HepG2 (cell line): Measurements from ENCODE around the gene NDUFAF5. TPM values are rescaled to one million over a fixed set of nuclear protein-coding genes. Genes with fewer than 3 reads are reported as not detected.

Experiments
- ATAC-seq: fragments of 200-7000 bp; cut with Tn5 transposase; 3 replicates; pipeline ENCODE4 v1.9.1; 2020; ENCODE audit warnings: mild to moderate bottlenecking, moderate library complexity
- BruUV-seq: library from RNA; stranded (reverse); fragments of 400-500 nt; replicated peaks from 2 replicates; lab custom pipeline; 2021; lab: Mats Ljungman, UMichigan
- CTCF ChIA-PET: fragments of 300-600 bp; formaldehyde crosslinking; extraction: SDS; loops from one replicate; lab custom pipeline; 2021; ENCODE audit warnings: low total read pairs, inconsistent platforms, low intra/inter-chr PET ratio; lab: Yijun Ruan, JAX
- POLR2A ChIA-PET: fragments of 350-600 bp; sonication (Branson Sonifier 250); formaldehyde crosslinking; loops from one replicate; lab custom pipeline; 2020; ENCODE audit warnings: antibody characterized with exemption, inconsistent platforms; lab: Yijun Ruan, JAX
- DNase-seq: peaks from one replicate; pipeline ENCODE4 v3.0.0-alpha.2; 2015; ENCODE audit warnings: low spot score
- FAIRE-seq: peaks from 3 replicates; lab custom pipeline; 2011; peaks lifted over from hg19 to GRCh38; lab: Jason Lieb, UNC
- H2AFZ ChIP-seq: one replicate; pipeline ENCODE4 v1.6.1; 2011; ENCODE audit warnings: low read length, inconsistent platforms
- H3K27ac ChIP-seq: fragments of 300-600 bp; 3 replicates; pipeline ENCODE4 v1.8.0; 2011; ENCODE audit warnings: mixed run types, mild to moderate bottlenecking, mixed read lengths, low read length, inconsistent platforms; ENCODE audit not compliant: insufficient read depth; ENCODE audit errors: extremely low read length
- H3K27me3 ChIP-seq, 2 experiments: fragments of 200-600 bp in 1 of 2; 2 replicates in 1 of 2; 3 replicates in 1 of 2; pipeline versions ENCODE4 v1.6.0 to v1.8.0; 2011; ENCODE audit warnings: low read length in 2 of 2, mild to moderate bottlenecking in 2 of 2, moderate library complexity in 2 of 2, inconsistent platforms in 1 of 2; ENCODE audit not compliant: insufficient read depth in 2 of 2, control insufficient read depth in 1 of 2
- H3K36me3 ChIP-seq, 2 experiments: fragments of 200-600 bp in 1 of 2; replicated peaks in 1 of 2; 2 replicates in 1 of 2; 3 replicates in 1 of 2; pipeline versions ENCODE4 v1.5.1 to v1.8.0; 2011; ENCODE audit warnings: low read length in 2 of 2, inconsistent platforms in 1 of 2; ENCODE audit not compliant: insufficient read depth in 2 of 2, control insufficient read depth in 1 of 2
- H3K4me1 ChIP-seq: 2 replicates; pipeline ENCODE4 v1.5.1; 2012; ENCODE audit warnings: low read length, inconsistent platforms; ENCODE audit not compliant: insufficient read depth
- H3K4me2 ChIP-seq: 2 replicates; pipeline ENCODE4 v1.6.0; 2011; ENCODE audit warnings: low read depth, low read length, inconsistent platforms
- H3K4me3 ChIP-seq, 3 experiments: fragments of 200-600 bp in 1 of 3; sonication (generic), shearing (Covaris generic) in 1 of 3; replicated peaks in 1 of 3; 2 replicates each; pipeline ENCODE4 v1.5.1; 2011 to 2016; ENCODE audit warnings: low read length in 3 of 3, inconsistent platforms in 2 of 3, low read depth in 2 of 3, mild to moderate bottlenecking in 2 of 3, control low read depth in 1 of 3, mixed read lengths in 1 of 3; ENCODE audit not compliant: insufficient read depth in 1 of 3
- H3K79me2 ChIP-seq: one replicate; pipeline ENCODE4 v1.6.1; 2011; ENCODE audit warnings: low read length, inconsistent platforms; ENCODE audit not compliant: insufficient read depth
- H3K9ac ChIP-seq: 2 replicates; pipeline ENCODE4 v1.6.0; 2011; ENCODE audit warnings: mild to moderate bottlenecking, low read depth, low read length, inconsistent platforms; ENCODE audit not compliant: insufficient read depth
- H3K9me3 ChIP-seq: 2 replicates; pipeline ENCODE4 v1.5.1; 2012; ENCODE audit warnings: mild to moderate bottlenecking, low read length
- H4K20me1 ChIP-seq: 2 replicates; pipeline ENCODE4 v1.6.0; 2011; ENCODE audit warnings: inconsistent platforms, mild to moderate bottlenecking, low read length, moderate library complexity; ENCODE audit not compliant: insufficient read depth
- ADNP ChIP-seq: sonication (generic); formaldehyde crosslinking; IDR thresholded peaks from 2 replicates; pipeline ENCODE4 v1.4.0; 2020; ENCODE audit warnings: missing genetic modification reagents
- ARNT ChIP-seq: fragments of 450-650 bp; IDR thresholded peaks from 2 replicates; pipeline ENCODE4 v1.6.1; 2017
- ATAD3A ChIP-seq: sonication (generic); formaldehyde crosslinking; IDR thresholded peaks from 2 replicates; pipeline ENCODE4 v1.4.0; 2020; ENCODE audit warnings: missing genetic modification reagents
- ATM ChIP-seq: fragments of 450-650 bp; IDR thresholded peaks from 2 replicates; pipeline ENCODE4 v1.7.1; 2017; ENCODE audit warnings: mild to moderate bottlenecking, borderline replicate concordance
- BHLHE40 ChIP-seq: IDR thresholded peaks from 2 replicates; pipeline ENCODE4 v1.6.1; 2011; ENCODE audit warnings: low read length, improper control_type of control experiment
- CBX1 ChIP-seq: IDR thresholded peaks from one replicate; pipeline ENCODE4 v1.6.1; 2016; ENCODE audit warnings: antibody characterized with exemption, low read depth
- IKZF4 ChIP-seq: sonication (generic); formaldehyde crosslinking; IDR thresholded peaks from 2 replicates; pipeline ENCODE4 v1.5.1; 2020; ENCODE audit warnings: borderline replicate concordance, mild to moderate bottlenecking, low read depth, missing genetic modification reagents; ENCODE audit errors: not compliant biosample characterization
- PPARG ChIP-seq: conservative IDR thresholded peaks from 2 replicates; pipeline ENCODE4 v1.6.1; 2016; ENCODE audit warnings: missing biosample characterization, missing genetic modification reagents
- SOX6 ChIP-seq, 2 experiments: fragments of 450-650 bp in 1 of 2; sonication (generic) in 1 of 2; formaldehyde crosslinking in 1 of 2; IDR thresholded peaks; 2 replicates each; pipeline versions ENCODE4 v1.4.0 to v1.6.1; 2017 to 2020; ENCODE audit warnings: antibody characterized with exemption in 1 of 2, mild to moderate bottlenecking in 1 of 2, missing genetic modification reagents in 1 of 2
- STAG1 ChIP-seq: sonication (generic); formaldehyde crosslinking; IDR thresholded peaks from 2 replicates; pipeline ENCODE4 v1.4.0; 2020; ENCODE audit warnings: missing genetic modification reagents
- TP53 ChIP-seq: sonication (generic); formaldehyde crosslinking; conservative IDR thresholded peaks from 2 replicates; pipeline ENCODE4 v1.4.0; 2020; ENCODE audit warnings: missing genetic modification reagents
- ZNF20 ChIP-seq: sonication (generic); formaldehyde crosslinking; IDR thresholded peaks from 2 replicates; pipeline ENCODE4 v1.4.0; 2020; ENCODE audit warnings: mild to moderate bottlenecking, moderate library complexity, missing genetic modification reagents
- ZNF451 ChIP-seq: sonication (generic); formaldehyde crosslinking; IDR thresholded peaks from 2 replicates; pipeline ENCODE4 v1.5.0; 2020; ENCODE audit warnings: mild to moderate bottlenecking, missing genetic modification reagents
- ZNF572 ChIP-seq: sonication (generic); formaldehyde crosslinking; IDR thresholded peaks from 2 replicates; pipeline ENCODE4 v1.5.1; 2020; ENCODE audit warnings: mild to moderate bottlenecking, missing genetic modification reagents
- WGBS: methylation state at CpG from one replicate; pipeline ENCODE4 v1.1.6; 2017; ENCODE audit warnings: low lambda C conversion rate; 5-methylcytosine and 5-hydroxymethylcytosine counted together
- in situ Hi-C: cut with HindIII; loops from 2 replicates; pipeline ENCODE4 v1.10.0; 2017; ENCODE audit warnings: low pct_unique_long_range_greater_than_20kb; ENCODE audit not compliant: extremely low pct_ligation_motif_present
- intact Hi-C: fragments of 100-400 bp; cut with micrococcal nuclease; formaldehyde crosslinking; loops from one replicate; pipeline ENCODE4 v1.10.0; 2022; ENCODE audit not compliant: unreplicated experiment
- polyA plus RNA-seq, 8 experiments: library from polyadenylated mRNA; depleted of rRNA in 3 of 8; stranded (reverse) in 7 of 8; unstranded in 1 of 8; fragments of >200 nt; fragmentation: Illumina TruSeq in 4 of 8; extraction: Trizol in 4 of 8; gene quantifications; 2 replicates each; pipeline versions ENCODE4 v1.2.1 to v1.2.3, GENCODE V29; 2011 to 2016; ENCODE audit warnings: low read depth in 4 of 8, missing spikeins in 1 of 8, mixed read lengths in 1 of 8; ENCODE audit not compliant: insufficient read depth in 1 of 8
- total RNA-seq, 5 experiments: library from RNA; depleted of rRNA; stranded (reverse); fragments of >200 nt; fragmentation: Illumina TruSeq; extraction: Trizol; gene quantifications; 2 replicates each; pipeline ENCODE4 v1.2.3, GENCODE V29; 2016; ENCODE audit warnings: low read depth in 1 of 5
- TF ChIP-seq, protein P1 (sequence below): sonication (generic); formaldehyde crosslinking; IDR thresholded peaks from 2 replicates; pipeline ENCODE4 v1.5.0; 2020; ENCODE audit warnings: missing genetic modification reagents
- TF ChIP-seq, protein P2 (sequence below): sonication (generic); formaldehyde crosslinking; IDR thresholded peaks from 2 replicates; pipeline ENCODE4 v1.9.0; 2021; ENCODE audit warnings: missing genetic modification reagents, mild to moderate bottlenecking, borderline replicate concordance
- TF ChIP-seq, protein P3 (sequence below): sonication (generic); formaldehyde crosslinking; IDR thresholded peaks from 2 replicates; pipeline ENCODE4 v1.5.0; 2020; ENCODE audit warnings: mild to moderate bottlenecking, missing genetic modification reagents
- TF ChIP-seq, protein P4 (sequence below): sonication (generic); formaldehyde crosslinking; IDR thresholded peaks from 2 replicates; pipeline ENCODE4 v1.5.1; 2020; ENCODE audit warnings: missing genetic modification reagents, mild to moderate bottlenecking, borderline replicate concordance
- TF ChIP-seq, protein P5 (sequence below): sonication (generic); formaldehyde crosslinking; IDR thresholded peaks from 2 replicates; pipeline ENCODE4 v1.5.0; 2020; ENCODE audit warnings: mild to moderate bottlenecking, missing genetic modification reagents, moderate library complexity

Gene NDUFAF5
- total and polyA plus RNA-seq, 2 of the 13 experiments (the other 11 are each of a cell fraction or from before 2014, with no cell fraction given), result 23.1 to 66.7 TPM

DNA sequence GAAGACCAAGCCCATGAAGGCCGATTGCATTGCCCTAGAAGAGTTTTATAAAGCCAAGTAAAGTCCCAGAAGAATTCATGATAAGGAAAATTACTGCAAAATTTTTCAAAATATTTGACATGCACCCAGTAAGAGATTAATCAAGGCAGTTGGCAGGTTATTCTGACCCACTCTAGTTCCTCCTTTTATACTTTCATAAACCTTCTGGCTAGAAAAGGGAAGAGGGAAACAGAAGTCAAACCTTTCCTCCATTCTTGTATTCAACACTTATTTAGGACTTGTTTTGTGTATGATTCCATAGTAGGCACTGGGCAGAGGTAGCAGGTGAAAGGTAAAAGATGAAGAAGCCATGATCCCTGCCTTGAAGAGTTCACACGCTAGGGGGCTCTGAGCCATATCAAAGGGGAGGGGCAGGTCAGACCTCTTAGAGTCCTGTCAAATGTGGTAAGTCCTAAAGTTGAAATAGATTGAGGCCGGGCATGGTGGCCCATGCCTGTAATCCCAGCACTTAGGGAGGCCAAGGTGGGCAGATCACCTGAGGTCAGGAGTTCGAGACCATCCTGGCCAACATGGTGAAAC lies 85.4 kb downstream of the NDUFAF5 start:
- no peaks in the 10 kb centered on the region for H3K36me3 ChIP-seq
- intact Hi-C loops, result no loop called here
- no peaks in the 10 kb centered on the region for H3K79me2 ChIP-seq
- no peak overlapping the region for H3K9ac ChIP-seq
- H3K4me3 ChIP-seq, result no peak overlapping the region
- in situ Hi-C loops, result no loop called here
- peak; percentile 21 for DNase-seq
- ChIA-PET CTCF (no interaction called here), POLR2A (no interaction called here)
- H2AFZ ChIP-seq, result no peak overlapping the region
- 8% methylated on average over 4 of the region's 4 CpGs for WGBS
- peak; percentile 73 for ATAC-seq
- H3K27ac ChIP-seq, result no peak overlapping the region
- no peak for FAIRE-seq
- no TSS peak for BruUV-seq
- H3K27me3 ChIP-seq, result 0 out of 5 replicates have a peak, but pooled peaks cover 0 to 3% of the 10 kb centered on the region in 2 experiments
- H3K4me2 ChIP-seq, result no peak overlapping the region
- H3K9me3 ChIP-seq, result no peaks in the 10 kb centered on the region
- 0 out of 2 replicates have a peak, but pooled peaks cover 4% of the 10 kb centered on the region for H3K4me1 ChIP-seq
- no peaks in the 10 kb centered on the region for H4K20me1 ChIP-seq
- no peak for TF ChIP-seq ZNF451
- no peak for TF ChIP-seq BHLHE40
- no peak for TF ChIP-seq ARNT
- TF ChIP-seq, protein P1, sequence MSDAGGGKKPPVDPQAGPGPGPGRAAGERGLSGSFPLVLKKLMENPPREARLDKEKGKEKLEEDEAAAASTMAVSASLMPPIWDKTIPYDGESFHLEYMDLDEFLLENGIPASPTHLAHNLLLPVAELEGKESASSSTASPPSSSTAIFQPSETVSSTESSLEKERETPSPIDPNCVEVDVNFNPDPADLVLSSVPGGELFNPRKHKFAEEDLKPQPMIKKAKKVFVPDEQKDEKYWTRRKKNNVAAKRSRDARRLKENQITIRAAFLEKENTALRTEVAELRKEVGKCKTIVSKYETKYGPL (CRISPR knock-in tag), result no peak
- no peak for TF ChIP-seq CBX1
- no peak for TF ChIP-seq ATAD3A (CRISPR knock-in tag)
- TF ChIP-seq ATM, result no peak
- TF ChIP-seq SOX6 (IDR thresholded peaks at IDR 0.05), result no peak
- no peak for TF ChIP-seq SOX6 (CRISPR knock-in tag; IDR thresholded peaks at IDR 0.05)
- TF ChIP-seq ZNF572 (CRISPR knock-in tag), result no peak
- TF ChIP-seq IKZF4, result no peak
- no peak for TF ChIP-seq ADNP (CRISPR knock-in tag)
- TF ChIP-seq, protein P2, sequence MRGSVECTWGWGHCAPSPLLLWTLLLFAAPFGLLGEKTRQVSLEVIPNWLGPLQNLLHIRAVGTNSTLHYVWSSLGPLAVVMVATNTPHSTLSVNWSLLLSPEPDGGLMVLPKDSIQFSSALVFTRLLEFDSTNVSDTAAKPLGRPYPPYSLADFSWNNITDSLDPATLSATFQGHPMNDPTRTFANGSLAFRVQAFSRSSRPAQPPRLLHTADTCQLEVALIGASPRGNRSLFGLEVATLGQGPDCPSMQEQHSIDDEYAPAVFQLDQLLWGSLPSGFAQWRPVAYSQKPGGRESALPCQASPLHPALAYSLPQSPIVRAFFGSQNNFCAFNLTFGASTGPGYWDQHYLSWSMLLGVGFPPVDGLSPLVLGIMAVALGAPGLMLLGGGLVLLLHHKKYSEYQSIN (CRISPR knock-in tag), result no peak
- no peak for TF ChIP-seq TP53 (CRISPR knock-in tag)
- TF ChIP-seq ZNF20 (CRISPR knock-in tag), result no peak
- TF ChIP-seq, protein P3, sequence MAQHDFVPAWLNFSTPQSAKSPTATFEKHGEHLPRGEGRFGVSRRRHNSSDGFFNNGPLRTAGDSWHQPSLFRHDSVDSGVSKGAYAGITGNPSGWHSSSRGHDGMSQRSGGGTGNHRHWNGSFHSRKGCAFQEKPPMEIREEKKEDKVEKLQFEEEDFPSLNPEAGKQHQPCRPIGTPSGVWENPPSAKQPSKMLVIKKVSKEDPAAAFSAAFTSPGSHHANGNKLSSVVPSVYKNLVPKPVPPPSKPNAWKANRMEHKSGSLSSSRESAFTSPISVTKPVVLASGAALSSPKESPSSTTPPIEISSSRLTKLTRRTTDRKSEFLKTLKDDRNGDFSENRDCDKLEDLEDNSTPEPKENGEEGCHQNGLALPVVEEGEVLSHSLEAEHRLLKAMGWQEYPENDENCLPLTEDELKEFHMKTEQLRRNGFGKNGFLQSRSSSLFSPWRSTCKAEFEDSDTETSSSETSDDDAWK, result no peak
- TF ChIP-seq, protein P4, sequence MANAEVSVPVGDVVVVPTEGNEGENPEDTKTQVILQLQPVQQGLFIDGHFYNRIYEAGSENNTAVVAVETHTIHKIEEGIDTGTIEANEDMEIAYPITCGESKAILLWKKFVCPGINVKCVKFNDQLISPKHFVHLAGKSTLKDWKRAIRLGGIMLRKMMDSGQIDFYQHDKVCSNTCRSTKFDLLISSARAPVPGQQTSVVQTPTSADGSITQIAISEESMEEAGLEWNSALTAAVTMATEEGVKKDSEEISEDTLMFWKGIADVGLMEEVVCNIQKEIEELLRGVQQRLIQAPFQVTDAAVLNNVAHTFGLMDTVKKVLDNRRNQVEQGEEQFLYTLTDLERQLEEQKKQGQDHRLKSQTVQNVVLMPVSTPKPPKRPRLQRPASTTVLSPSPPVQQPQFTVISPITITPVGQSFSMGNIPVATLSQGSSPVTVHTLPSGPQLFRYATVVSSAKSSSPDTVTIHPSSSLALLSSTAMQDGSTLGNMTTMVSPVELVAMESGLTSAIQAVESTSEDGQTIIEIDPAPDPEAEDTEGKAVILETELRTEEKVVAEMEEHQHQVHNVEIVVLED (CRISPR knock-in tag), result no peak
- TF ChIP-seq, protein P5, sequence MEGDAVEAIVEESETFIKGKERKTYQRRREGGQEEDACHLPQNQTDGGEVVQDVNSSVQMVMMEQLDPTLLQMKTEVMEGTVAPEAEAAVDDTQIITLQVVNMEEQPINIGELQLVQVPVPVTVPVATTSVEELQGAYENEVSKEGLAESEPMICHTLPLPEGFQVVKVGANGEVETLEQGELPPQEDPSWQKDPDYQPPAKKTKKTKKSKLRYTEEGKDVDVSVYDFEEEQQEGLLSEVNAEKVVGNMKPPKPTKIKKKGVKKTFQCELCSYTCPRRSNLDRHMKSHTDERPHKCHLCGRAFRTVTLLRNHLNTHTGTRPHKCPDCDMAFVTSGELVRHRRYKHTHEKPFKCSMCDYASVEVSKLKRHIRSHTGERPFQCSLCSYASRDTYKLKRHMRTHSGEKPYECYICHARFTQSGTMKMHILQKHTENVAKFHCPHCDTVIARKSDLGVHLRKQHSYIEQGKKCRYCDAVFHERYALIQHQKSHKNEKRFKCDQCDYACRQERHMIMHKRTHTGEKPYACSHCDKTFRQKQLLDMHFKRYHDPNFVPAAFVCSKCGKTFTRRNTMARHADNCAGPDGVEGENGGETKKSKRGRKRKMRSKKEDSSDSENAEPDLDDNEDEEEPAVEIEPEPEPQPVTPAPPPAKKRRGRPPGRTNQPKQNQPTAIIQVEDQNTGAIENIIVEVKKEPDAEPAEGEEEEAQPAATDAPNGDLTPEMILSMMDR (CRISPR knock-in tag), result peak; percentile 40
- 0 out of 2 replicates have a peak, but pooled peaks have one; percentile 18 for TF ChIP-seq PPARG (CRISPR knock-in tag)
- peak; percentile 18; the same call in 1 of the 2 replicates for TF ChIP-seq STAG1 (CRISPR knock-in tag)
